H1 (cell line): ENCODE results near the gene CDK3.

Source experiments
- ATF2 ChIP-seq: IDR thresholded peaks from 2 replicates; pipeline ENCODE4 v1.6.1; 2012; ENCODE audit warnings: low read length, inconsistent platforms
- CBX5 ChIP-seq: fragments of 300-800, 300-1000 bp; sonication (generic); IDR thresholded peaks from 2 replicates; pipeline ENCODE4 v1.7.1; 2016; ENCODE audit warnings: antibody characterized with exemption, low read length, low read depth
- CTCF ChIP-seq, 3 experiments: IDR thresholded peaks; 1 replicate in 2 of 3; 2 replicates in 1 of 3; pipeline versions ENCODE4 v1.5.1 to v1.6.1; 2011; ENCODE audit warnings: low read length in 3 of 3, mild to moderate bottlenecking in 3 of 3, inconsistent platforms in 2 of 3, low read depth in 1 of 3, moderate library complexity in 1 of 3; ENCODE audit not compliant: insufficient read depth in 1 of 3; ENCODE audit errors: control extremely low read depth in 1 of 3
- EP300 ChIP-seq, 2 experiments: IDR thresholded peaks; 1 replicate in 1 of 2; 2 replicates in 1 of 2; pipeline ENCODE4 v1.6.1; 2011 to 2012; ENCODE audit warnings: low read depth in 2 of 2, low read length in 2 of 2, mild to moderate bottlenecking in 2 of 2, borderline replicate concordance in 1 of 2, inconsistent platforms in 1 of 2, moderate library complexity in 1 of 2
- EZH2 ChIP-seq: fragments of 200-600 bp; sonication (generic); IDR thresholded peaks from 2 replicates; pipeline ENCODE4 v1.7.1; 2012; ENCODE audit warnings: low read depth, mild to moderate bottlenecking, moderate library complexity, low read length, inconsistent platforms; ENCODE audit not compliant: severe bottlenecking
- POLR2A ChIP-seq, 2 experiments: IDR thresholded peaks; 1 replicate in 1 of 2; 2 replicates in 1 of 2; pipeline ENCODE4 v1.6.1; 2011; ENCODE audit warnings: low read depth in 2 of 2, low read length in 2 of 2, mild to moderate bottlenecking in 2 of 2; ENCODE audit errors: control extremely low read depth in 1 of 2
- RAD21 ChIP-seq, 2 experiments: IDR thresholded peaks in 1 of 2; conservative IDR thresholded peaks in 1 of 2; 2 replicates each; pipeline ENCODE4 v1.6.1; 2011; ENCODE audit warnings: low read depth in 2 of 2, low read length in 2 of 2, improper control_type of control experiment in 1 of 2, inconsistent platforms in 1 of 2, mild to moderate bottlenecking in 1 of 2, moderate library complexity in 1 of 2
- RFX5 ChIP-seq: IDR thresholded peaks from 2 replicates; pipeline ENCODE4 v1.6.1; 2011; ENCODE audit warnings: low read depth, low read length, improper control_type of control experiment, borderline replicate concordance
- RXRA ChIP-seq: IDR thresholded peaks from 2 replicates; pipeline ENCODE4 v1.6.1; 2011; ENCODE audit warnings: low read depth, mild to moderate bottlenecking, low read length, moderate library complexity; ENCODE audit not compliant: insufficient read depth
- SP1 ChIP-seq: IDR thresholded peaks from 2 replicates; pipeline ENCODE4 v1.6.1; 2011; ENCODE audit warnings: low read depth, low read length

GRCh38 chr17:76025294-76025693 lies 24.6 kb downstream of the CDK3 start:
- TF ChIP-seq ATF2 = no peak
- no peak for TF ChIP-seq SP1
- no peak for TF ChIP-seq RFX5
- no peak for TF ChIP-seq RAD21 (IDR thresholded peaks at IDR 0.05 in 1 of 2, conservative IDR thresholded peaks at IDR 0.05 in 1 of 2; ENCODE audit: low read depth in 2 of 2, low read length in 2 of 2)
- TF ChIP-seq EZH2 = no peak
- no peak for TF ChIP-seq RXRA
- TF ChIP-seq CTCF (IDR thresholded peaks at IDR 0.05; ENCODE audit: control extremely low read depth in 1 of 3, insufficient read depth in 1 of 3, low read depth in 1 of 3, low read length in 3 of 3) = no peak
- TF ChIP-seq POLR2A (IDR thresholded peaks at IDR 0.05; ENCODE audit: control extremely low read depth in 1 of 2, low read depth in 2 of 2, low read length in 2 of 2) = no peak
- no peak for TF ChIP-seq CBX5
- no peak for TF ChIP-seq EP300 (IDR thresholded peaks at IDR 0.05; ENCODE audit: borderline replicate concordance in 1 of 2, low read depth in 2 of 2, low read length in 2 of 2)
